SIG-M5 treated with dmso at 0.1 percent for 504 hours (cell line): ENCODE results near the gene NONO.
A peak's percentile ranks its signal among the peaks of the same experiment; 100 is the strongest.
"Not testable (repeated sequence)": the region's sequence is repeated elsewhere in the genome, so short reads cannot be mapped to it uniquely, and the experiment has no call there.

ENCODE experiments used
- DNase-seq: peaks from one replicate; lab custom pipeline; 2025; ENCODE audit not compliant: unreplicated experiment; lab: John Stamatoyannopoulos, UW

Gene NONO

GRCh38 chrX:71285929-71286328 lies 2.5 kb downstream of the NONO start:
- no peak for DNase-seq

GRCh38 chrX:71291381-71291780 lies 7.9 kb downstream of the NONO start:
- no peak for DNase-seq

DNA sequence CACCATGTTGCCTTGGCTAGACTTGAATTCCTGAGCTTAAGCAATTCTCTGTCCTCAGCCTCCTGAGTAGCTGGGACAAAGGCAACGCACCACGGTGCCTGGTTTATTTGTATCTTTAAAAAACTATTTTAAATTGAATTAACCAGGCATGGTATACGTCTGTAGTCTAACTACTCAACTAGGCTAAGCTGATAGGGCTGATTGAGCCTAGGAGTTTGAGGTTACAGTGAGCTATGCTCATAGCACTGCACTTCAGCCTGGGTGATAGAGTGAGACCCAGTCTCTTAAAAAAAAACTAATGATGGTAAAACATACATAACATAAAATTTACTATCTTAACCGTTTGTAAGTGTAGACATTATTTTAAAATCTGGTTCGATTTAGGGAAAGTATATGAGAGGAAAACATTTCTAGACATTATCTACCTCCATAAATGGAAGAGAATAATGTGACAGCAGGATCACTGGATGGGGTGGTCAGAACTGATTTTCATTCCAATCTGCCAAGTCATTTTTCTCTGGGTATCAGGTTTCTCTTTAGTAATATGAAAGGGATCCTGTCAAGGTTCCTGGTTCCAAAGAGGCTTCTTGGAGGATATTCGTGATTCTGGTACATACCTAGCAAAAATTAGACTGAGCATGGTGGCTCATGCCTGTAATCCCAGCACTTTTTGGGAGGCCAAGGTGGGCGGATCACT lies 9.4 kb downstream of the NONO start:
- no peak for DNase-seq

DNA sequence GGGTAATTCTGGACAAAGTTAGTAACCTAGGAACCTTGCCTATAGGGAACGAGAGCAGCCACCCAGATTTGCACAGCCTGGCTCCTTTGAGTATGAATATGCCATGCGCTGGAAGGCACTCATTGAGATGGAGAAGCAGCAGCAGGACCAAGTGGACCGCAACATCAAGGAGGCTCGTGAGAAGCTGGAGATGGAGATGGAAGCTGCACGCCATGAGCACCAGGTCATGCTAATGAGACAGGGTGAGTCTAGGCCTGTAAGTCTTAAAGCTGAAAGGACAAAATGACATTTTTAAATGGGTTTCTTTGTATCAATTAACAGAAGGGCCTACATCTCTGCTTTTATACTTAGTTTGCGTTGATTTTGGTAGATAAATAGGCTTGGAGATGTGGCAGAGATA lies 13.4 kb downstream of the NONO start:
- no peak for DNase-seq

DNA sequence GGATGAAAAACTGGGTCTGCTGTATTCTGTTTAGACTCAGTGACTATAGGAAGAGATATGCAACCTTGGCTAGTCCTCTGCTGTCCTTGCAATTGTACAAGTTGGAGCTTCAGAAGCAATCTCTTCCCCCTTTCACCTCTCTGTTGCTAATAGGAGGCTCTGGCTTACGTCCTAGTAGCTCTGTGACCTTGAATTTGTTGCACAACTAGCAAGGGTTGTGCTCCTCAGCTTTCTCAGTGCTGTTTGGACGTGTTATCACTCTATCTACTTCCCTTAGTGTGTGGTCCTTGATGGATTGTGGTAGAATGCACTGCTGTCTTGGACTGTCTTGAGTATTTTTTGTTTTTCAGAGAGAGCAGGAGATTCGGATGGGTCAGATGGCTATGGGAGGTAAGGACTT lies 14.7 kb downstream of the NONO start:
- no peak for DNase-seq

DNA sequence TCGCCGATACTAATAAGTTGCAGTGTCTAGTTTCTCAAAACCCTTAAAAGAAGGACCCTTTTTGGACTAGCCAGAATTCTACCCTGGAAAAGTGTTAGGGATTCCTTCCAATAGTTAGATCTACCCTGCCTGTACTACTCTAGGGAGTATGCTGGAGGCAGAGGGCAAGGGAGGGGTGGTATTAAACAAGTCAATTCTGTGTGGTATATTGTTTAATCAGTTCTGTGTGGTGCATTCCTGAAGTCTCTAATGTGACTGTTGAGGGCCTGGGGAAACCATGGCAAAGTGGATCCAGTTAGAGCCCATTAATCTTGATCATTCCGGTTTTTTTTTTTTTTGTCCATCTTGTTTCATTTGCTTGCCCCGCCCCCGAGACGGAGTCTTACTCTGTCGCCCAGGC lies 16.6 kb downstream of the NONO start:
- not testable (repeated sequence) for DNase-seq

DNA sequence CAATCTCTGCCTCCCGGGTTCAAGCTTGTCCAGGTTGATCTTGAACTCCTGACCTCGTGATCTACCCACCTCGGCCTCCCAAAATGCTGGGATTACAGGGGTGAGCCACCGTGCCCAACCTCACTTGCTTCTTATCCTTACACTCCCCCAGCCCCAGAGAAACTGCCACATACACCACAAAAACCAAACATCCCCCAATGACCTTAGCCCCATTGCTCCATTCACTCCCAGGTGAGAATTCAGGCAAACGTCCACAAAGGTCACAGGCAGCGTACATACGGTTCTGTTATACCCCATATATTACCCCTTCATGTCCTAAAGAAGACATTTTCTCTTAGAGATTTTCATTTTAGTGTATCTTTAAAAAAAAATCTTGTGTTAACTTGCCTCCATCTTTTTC lies 17.1 kb downstream of the NONO start:
- not testable (repeated sequence) for DNase-seq

DNA sequence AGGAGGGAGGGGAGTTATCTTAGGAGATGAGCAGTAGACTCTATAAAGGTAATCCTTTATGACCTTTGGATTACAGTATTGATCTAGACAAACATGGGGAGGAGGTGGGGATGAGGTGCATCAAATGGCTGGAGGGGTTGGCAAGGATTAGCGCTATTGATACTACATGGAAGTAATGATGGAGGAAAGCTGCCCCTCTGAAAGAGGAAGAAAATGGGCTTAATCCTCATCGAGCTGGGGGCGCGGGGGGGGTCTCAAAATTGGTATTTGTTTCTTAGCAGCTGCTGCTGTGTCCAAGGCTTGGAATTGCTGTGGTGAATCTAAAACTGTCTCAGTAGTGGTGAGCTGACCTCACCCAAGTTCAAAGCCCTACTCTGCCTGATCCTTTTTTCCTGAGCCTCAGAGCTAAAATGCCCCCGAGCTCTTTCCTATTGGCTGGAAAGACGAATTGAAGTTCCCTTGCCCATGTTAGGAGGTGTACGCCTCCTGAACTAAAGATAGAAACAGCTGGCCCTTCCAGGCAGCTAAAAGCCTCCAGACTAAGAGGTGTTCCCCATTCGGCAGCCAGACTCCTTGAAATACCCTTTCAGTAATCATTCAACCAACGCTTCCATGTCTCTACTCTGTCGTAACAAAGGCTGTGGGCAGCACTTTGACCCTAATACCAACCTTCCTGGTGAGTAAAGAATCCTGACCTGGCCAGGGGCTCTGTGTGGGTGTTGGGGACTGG lies 17.9 kb downstream of the NONO start, which contains the start of gene ITGB1BP2:
Gene ITGB1BP2 (plus strand): TSS at position 556 of the 730 bp plus-strand sequence. CDS start 57 bp downstream, at position 613.
- DNase-seq = no peak

GRCh38 chrX:71302461-71303213 lies 19.2 kb downstream of the NONO start:
- no peak for DNase-seq

DNA sequence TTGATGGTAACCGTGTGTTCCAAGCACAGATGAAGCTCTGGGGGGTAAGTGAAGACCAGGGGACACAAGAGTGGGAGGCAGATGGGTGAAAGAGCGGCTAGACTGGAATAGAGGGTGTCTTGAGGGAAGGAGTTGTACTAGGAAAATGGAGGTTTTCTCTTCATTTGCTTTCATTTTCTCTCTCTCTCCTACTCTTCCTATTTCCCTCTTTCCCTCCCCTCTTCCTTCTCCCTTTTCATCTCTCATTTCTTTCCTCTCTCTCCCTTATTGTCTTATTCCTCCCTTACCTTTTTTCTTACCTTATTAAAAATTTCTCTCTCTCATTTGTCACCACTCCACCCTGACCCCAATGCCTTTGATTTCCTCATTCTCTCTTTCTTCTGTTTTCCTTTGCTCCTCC lies 21.1 kb downstream of the NONO start:
- DNase-seq = no peak

GRCh38 chrX:71315917-71316316 lies 32.5 kb downstream of the NONO start:
- DNase-seq = no peak

GRCh38 chrX:71316959-71317358 lies 33.5 kb downstream of the NONO start:
- DNase-seq = not testable (repeated sequence)

DNA sequence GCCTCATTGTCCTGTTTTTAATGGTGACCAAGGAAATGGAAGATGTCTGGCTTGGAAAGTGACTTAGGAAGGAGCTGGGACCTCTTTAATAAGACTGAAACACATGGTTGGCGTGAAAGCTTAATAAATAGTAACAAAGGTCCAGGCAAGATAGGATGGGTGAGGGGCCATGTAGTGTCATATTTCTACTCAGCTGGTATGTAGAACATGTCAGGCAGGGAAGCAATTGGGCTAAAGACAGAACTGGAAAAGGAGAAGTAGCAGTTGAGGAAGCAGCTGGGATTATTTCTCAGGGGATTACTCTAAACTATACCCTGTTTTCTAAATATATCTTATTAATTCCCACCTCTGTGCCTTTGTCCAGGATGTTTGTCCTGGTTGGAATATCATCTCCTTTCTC lies 36.7 kb downstream of the NONO start:
- DNase-seq = peak; percentile 35

DNA sequence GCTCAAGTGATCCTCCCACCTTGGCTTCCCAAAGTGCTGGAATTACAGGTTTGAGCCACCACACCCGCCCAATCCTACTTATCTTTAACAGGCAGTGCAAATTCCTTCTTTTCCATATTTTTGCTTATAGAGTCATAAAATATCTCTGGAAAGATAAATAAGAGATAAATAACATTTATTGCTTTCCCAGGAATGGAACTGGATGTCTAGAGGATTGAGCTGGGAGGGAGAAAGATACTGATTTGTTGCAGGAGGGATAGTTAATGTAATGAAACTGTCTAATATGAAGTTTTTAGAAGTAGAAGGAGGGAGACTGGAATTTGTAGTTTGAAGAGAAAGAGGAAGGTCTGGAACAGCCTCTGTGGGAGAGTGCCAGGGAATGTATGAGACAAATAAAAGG lies 38.3 kb downstream of the NONO start:
- DNase-seq = no peak

DNA sequence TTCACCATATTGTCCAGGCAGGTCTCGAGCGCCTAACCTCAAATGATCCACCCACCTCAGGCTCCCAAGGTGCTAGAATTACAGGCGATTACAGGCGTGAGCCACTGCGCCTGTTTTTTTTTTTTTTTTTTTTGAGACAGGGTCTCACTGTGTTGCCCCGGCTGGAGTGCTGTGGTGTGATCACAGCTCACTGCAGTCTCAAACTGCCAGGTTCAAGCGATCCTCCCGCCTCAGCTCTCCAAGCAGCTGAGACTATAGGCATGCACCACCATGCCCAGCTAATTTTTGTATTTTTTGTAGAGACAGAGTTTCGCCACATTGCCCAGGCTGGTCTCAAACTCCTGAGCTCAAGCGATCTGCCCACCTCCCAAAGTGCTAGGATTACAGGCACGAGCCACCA lies 41.0 kb downstream of the NONO start:
- not testable (repeated sequence) for DNase-seq

GRCh38 chrX:71326394-71326793 lies 43.0 kb downstream of the NONO start:
- DNase-seq = no peak

DNA sequence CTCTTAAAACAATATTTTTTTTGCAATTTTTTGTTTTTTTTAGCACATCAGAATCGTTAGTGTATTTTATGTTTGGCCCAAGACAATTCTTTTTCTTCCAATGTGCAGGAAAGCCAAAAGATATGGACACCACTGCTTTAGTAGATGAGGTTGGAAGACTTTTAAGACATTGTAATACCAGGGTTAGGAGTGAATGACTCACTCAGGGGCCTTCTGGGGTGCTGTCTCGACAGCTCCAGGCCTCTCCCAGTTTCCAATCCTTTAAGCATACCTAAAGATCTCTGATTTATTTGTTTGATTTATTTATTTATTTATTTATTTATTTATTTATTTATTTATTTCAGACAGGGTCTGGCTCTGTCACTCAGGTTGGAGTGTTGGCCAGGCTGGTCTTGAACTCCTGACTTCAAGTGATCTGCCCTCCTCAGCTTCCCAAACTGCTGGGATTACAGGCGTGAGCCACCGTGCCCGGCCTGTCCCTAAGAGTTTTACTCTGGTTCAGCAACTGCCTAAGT lies 65.8 kb downstream of the NONO start:
- not testable (repeated sequence) for DNase-seq

DNA sequence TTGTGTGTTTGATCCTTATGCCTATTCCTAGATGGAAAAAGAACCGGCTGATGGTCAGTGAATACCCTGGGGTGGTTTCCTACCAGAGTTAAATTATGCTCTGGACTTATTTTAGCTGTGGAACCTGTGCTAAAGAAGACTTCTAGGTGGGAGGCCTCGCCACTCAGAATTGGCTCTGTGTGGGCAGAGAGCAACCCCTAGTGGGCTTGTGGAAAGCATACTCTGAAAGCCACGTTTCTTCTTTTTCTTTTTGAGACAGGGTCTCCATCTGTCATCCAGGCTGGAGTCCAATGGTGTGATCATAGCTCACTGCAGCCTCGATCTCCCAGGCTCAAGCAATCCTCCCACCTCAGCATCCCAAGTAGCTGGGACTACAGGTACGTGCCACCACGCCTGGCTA lies 66.4 kb downstream of the NONO start:
- DNase-seq = not testable (repeated sequence)
